Testis (tissue), 2 donors: Measurements from ENCODE around the gene ETAA1.

Source experiments
- POLR2A ChIP-seq: fragments of 450-650 bp; IDR thresholded peaks from one replicate; pipeline ENCODE4 v1.6.1; 2017; ENCODE audit warnings: antibody characterized with exemption, mild to moderate bottlenecking, moderate library complexity
- TF ChIP-seq, protein P1 (sequence below), 3 experiments: fragments of 450-650 bp in 2 of 3; fragments of 200-600 bp in 1 of 3; sonication (generic) in 1 of 3; IDR thresholded peaks; one replicate each; pipeline ENCODE4 v1.5.1; 2016 to 2019; ENCODE audit warnings: antibody characterized with exemption in 3 of 3, mild to moderate bottlenecking in 2 of 3, moderate library complexity in 1 of 3

- TF ChIP-seq, protein P1, sequence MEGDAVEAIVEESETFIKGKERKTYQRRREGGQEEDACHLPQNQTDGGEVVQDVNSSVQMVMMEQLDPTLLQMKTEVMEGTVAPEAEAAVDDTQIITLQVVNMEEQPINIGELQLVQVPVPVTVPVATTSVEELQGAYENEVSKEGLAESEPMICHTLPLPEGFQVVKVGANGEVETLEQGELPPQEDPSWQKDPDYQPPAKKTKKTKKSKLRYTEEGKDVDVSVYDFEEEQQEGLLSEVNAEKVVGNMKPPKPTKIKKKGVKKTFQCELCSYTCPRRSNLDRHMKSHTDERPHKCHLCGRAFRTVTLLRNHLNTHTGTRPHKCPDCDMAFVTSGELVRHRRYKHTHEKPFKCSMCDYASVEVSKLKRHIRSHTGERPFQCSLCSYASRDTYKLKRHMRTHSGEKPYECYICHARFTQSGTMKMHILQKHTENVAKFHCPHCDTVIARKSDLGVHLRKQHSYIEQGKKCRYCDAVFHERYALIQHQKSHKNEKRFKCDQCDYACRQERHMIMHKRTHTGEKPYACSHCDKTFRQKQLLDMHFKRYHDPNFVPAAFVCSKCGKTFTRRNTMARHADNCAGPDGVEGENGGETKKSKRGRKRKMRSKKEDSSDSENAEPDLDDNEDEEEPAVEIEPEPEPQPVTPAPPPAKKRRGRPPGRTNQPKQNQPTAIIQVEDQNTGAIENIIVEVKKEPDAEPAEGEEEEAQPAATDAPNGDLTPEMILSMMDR (IDR thresholded peaks at IDR 0.05): no peak
- TF ChIP-seq POLR2A: no peak
Measured at GRCh38 chr2:67437114-67437513, 40.0 kb downstream of the ETAA1 start.
